Measurements from ENCODE around the gene SEPHS2. TPM values are rescaled to one million over a fixed set of nuclear protein-coding genes. Genes with fewer than 3 reads are reported as not detected.
"Not testable (repeated sequence)": the region's sequence is repeated elsewhere in the genome, so short reads cannot be mapped to it uniquely, and the experiment has no call there.

The SEPHS2 gene
- total RNA-seq, 1 experiment from 2014 or later = 4.9 TPM

- no peak for DNase-seq (ENCODE audit: low spot score)
Measured at GRCh38 chr16:30398661-30399434, 46.8 kb downstream of the SEPHS2 start.

DNA sequence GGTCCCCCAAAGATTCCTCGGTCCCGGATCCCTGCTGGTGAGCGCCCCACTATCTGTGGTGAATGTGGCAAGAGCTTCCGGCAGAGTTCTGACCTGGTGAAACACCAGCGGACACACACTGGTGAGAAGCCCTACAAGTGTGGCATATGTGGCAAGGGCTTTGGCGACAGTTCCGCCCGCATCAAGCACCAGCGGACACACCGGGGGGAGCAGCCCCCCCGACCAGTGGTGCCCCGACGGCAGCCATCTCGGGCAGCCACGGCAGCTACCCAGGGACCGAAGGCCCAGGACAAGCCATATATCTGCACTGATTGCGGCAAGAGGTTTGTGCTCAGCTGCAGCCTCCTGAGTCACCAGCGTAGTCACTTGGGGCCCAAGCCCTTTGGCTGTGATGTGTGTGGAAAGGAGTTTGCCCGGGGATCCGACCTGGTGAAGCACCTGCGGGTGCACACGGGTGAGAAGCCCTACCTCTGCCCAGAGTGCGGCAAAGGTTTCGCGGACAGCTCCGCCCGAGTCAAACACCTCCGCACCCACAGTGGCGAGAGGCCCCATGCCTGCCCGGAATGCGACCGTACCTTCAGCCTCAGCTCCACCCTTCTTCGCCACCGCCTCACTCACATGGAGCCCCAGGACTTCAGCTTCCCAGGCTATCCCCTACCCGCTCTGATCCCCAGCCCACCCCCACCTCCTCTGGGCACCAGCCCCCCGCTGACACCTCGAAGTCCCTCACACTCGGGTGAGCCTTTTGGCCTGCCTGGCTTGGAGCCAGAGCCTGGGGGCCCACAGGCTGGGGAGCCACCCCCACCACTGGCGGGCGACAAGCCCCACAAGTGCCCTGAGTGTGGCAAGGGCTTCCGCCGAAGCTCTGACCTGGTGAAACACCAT, 47.7 kb downstream of the SEPHS2 start:
- DNase-seq (ENCODE audit: low spot score) = no peak

DNA sequence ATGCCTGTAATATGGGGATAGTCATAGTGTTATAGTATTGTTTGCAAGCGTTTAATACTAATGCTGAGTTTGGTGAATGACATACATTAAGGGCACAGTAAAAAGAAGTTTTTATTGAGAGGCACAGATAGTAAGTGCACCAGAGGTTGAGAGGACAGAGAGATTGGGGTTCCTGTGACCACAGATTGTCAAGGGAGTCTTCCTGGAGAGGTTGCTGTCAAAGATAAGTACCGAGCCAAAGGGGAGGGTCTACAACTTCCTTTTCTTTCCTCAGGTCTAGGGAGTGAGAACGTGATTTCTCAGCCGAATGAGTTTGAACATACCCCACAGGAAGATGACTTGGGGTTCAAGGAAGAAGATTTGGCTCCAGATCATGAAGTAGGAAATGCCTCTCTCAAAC, 48.6 kb downstream of the SEPHS2 start:
- DNase-seq (ENCODE audit: low spot score) = no peak

- DNase-seq (ENCODE audit: low spot score) = not testable (repeated sequence)
Measured at GRCh38 chr16:30396627-30397026, 49.0 kb downstream of the SEPHS2 start.

GRCh38 chr16:30395992-30396585, 49.6 kb downstream of the SEPHS2 start:
- DNase-seq (ENCODE audit: low spot score) = peak; percentile 59

GRCh38 chr16:30395155-30395991, 50.3 kb downstream of the SEPHS2 start, which contains the start of gene ZNF48:
TSS of gene ZNF48 (plus strand) at chr16:30395420. CDS start at chr16:30395795, 375 bp downstream.
- DNase-seq (ENCODE audit: low spot score) = peak; percentile 68

GRCh38 chr16:30394592-30395154, 51.0 kb downstream of the SEPHS2 start:
- DNase-seq (ENCODE audit: low spot score) = peak; percentile 33

Other genes starting within 250 kb of the SEPHS2 start
- 5.1 and 6.6 TPM in 2 replicates for gene SULT1A3, start 246.6 kb downstream of the SEPHS2 start, total RNA-seq (2014; rRNA removed; shearing (Covaris generic))
- 0.03 and 0.50 TPM in 2 replicates for gene NPIPB13, start 197.4 kb downstream of the SEPHS2 start, total RNA-seq (2014; rRNA removed; shearing (Covaris generic))
- gene CD2BP2, start 90.6 kb downstream of the SEPHS2 start, total RNA-seq (2014; rRNA removed; shearing (Covaris generic)) = 87.1 and 116 TPM in 2 replicates
- 47.0 and 55.6 TPM in 2 replicates for gene TBC1D10B, start 75.4 kb downstream of the SEPHS2 start, total RNA-seq (2014; rRNA removed; shearing (Covaris generic))
- not detected in 2 replicates for gene MYL11, start 71.1 kb downstream of the SEPHS2 start, total RNA-seq (2014; rRNA removed; shearing (Covaris generic))
- not detected in 2 replicates for gene SEPTIN1, start 63.3 kb downstream of the SEPHS2 start, total RNA-seq (2014; rRNA removed; shearing (Covaris generic))
- gene ZNF48, start 50.5 kb downstream of the SEPHS2 start, total RNA-seq (2014; rRNA removed; shearing (Covaris generic)) = 19.1 and 20.7 TPM in 2 replicates
- 19.2 and 27.4 TPM in 2 replicates for gene ZNF771, start 38.3 kb downstream of the SEPHS2 start, total RNA-seq (2014; rRNA removed; shearing (Covaris generic))
- gene DCTPP1, start 15.8 kb downstream of the SEPHS2 start, total RNA-seq (2014; rRNA removed; shearing (Covaris generic)) = 74.5 and 86.1 TPM in 2 replicates
- gene ITGAL, start 26.9 kb upstream of the SEPHS2 start, total RNA-seq (2014; rRNA removed; shearing (Covaris generic)) = 0.17 and 0.26 TPM in 2 replicates
- gene ZNF768, start 80.7 kb upstream of the SEPHS2 start, total RNA-seq (2014; rRNA removed; shearing (Covaris generic)) = 43.7 and 61.6 TPM in 2 replicates
- 2.0 and 2.5 TPM in 2 replicates for gene ZNF747, start 89.0 kb upstream of the SEPHS2 start, total RNA-seq (2014; rRNA removed; shearing (Covaris generic))
- 7.3 and 8.1 TPM in 2 replicates for gene ZNF764, start 112.5 kb upstream of the SEPHS2 start, total RNA-seq (2014; rRNA removed; shearing (Covaris generic))
- 6.9 and 11.9 TPM in 2 replicates for gene ZNF688, start 125.8 kb upstream of the SEPHS2 start, total RNA-seq (2014; rRNA removed; shearing (Covaris generic))
- gene ZNF785, start 139.8 kb upstream of the SEPHS2 start, total RNA-seq (2014; rRNA removed; shearing (Covaris generic)) = not detected in 2 replicates
- gene ZNF689, start 164.5 kb upstream of the SEPHS2 start, total RNA-seq (2014; rRNA removed; shearing (Covaris generic)) = 11.7 and 16.6 TPM in 2 replicates
- gene PRR14, start 205.1 kb upstream of the SEPHS2 start, total RNA-seq (2014; rRNA removed; shearing (Covaris generic)) = 9.1 and 13.7 TPM in 2 replicates
- 16.0 and 24.9 TPM in 2 replicates for gene FBRS, start 212.6 kb upstream of the SEPHS2 start, total RNA-seq (2014; rRNA removed; shearing (Covaris generic))

All from A172 (cell line).